ENCODE measurements around the gene RGR.

The RGR gene

GRCh38 chr10:84244651-84245270 is at the start of gene RGR:
RGR (plus strand) TSS chr10:84245053; CDS start chr10:84245091, 38 bp downstream.
- in situ Hi-C loops (cut with MboI; ENCODE audit: low sequenced_read_pairs) = no loop called here

GRCh38 chr10:84196083-84196482 is 48.8 kb upstream of the RGR start:
- in situ Hi-C loops (cut with MboI; ENCODE audit: low sequenced_read_pairs) = no loop called here

- in situ Hi-C loops (cut with MboI; ENCODE audit: low sequenced_read_pairs) = no loop called here
These were observed 47.9 kb upstream of the RGR start for GRCh38 chr10:84196941-84197340.

- in situ Hi-C loops (cut with MboI; ENCODE audit: low sequenced_read_pairs) = no loop called here
These were observed 47.2 kb upstream of the RGR start for GRCh38 chr10:84197643-84198042.

- in situ Hi-C loops (cut with MboI; ENCODE audit: low sequenced_read_pairs) = no loop called here
These were observed 46.5 kb upstream of the RGR start for GRCh38 chr10:84198206-84198915.

- in situ Hi-C loops (cut with MboI; ENCODE audit: low sequenced_read_pairs) = loop anchor here (10.0 kb wide), 1 partner anchor 56 kb away; no protein-coding TSS in a partner anchor
These were observed 44.2 kb upstream of the RGR start for GRCh38 chr10:84200537-84201243.

GRCh38 chr10:84201244-84201606 is 43.6 kb upstream of the RGR start:
- in situ Hi-C loops (cut with MboI; ENCODE audit: low sequenced_read_pairs) = loop anchor here (10.0 kb wide), 1 partner anchor 56 kb away; no protein-coding TSS in a partner anchor

GRCh38 chr10:84201682-84202081 is 43.2 kb upstream of the RGR start:
- in situ Hi-C loops (cut with MboI; ENCODE audit: low sequenced_read_pairs) = loop anchor here (10.0 kb wide), 1 partner anchor 57 kb away; no protein-coding TSS in a partner anchor

GRCh38 chr10:84202349-84202748 is 42.5 kb upstream of the RGR start:
- in situ Hi-C loops (cut with MboI; ENCODE audit: low sequenced_read_pairs) = loop anchor here (10.0 kb wide), 1 partner anchor 58 kb away; no protein-coding TSS in a partner anchor

GRCh38 chr10:84204122-84204521 is 40.7 kb upstream of the RGR start:
- in situ Hi-C loops (cut with MboI; ENCODE audit: low sequenced_read_pairs) = loop anchor here (10.0 kb wide), 1 partner anchor 59 kb away; no protein-coding TSS in a partner anchor

- in situ Hi-C loops (cut with MboI; ENCODE audit: low sequenced_read_pairs) = loop anchor here (10.0 kb wide), 1 partner anchor 60 kb away; no protein-coding TSS in a partner anchor
These were observed 40.2 kb upstream of the RGR start for GRCh38 chr10:84204610-84205009.

GRCh38 chr10:84205049-84205852 is 39.6 kb upstream of the RGR start:
- in situ Hi-C loops (cut with MboI; ENCODE audit: low sequenced_read_pairs) = loop anchor here (10.0 kb wide), 1 partner anchor 60 kb away; no protein-coding TSS in a partner anchor

- in situ Hi-C loops (cut with MboI; ENCODE audit: low sequenced_read_pairs) = loop anchor here (10.0 kb wide), 1 partner anchor 61 kb away; no protein-coding TSS in a partner anchor
These were observed 38.9 kb upstream of the RGR start for GRCh38 chr10:84205853-84206525.

- in situ Hi-C loops (cut with MboI; ENCODE audit: low sequenced_read_pairs) = loop anchor here (10.0 kb wide), 1 partner anchor 63 kb away; no protein-coding TSS in a partner anchor
These were observed 36.8 kb upstream of the RGR start for GRCh38 chr10:84208023-84208422.

GRCh38 chr10:84211566-84211965 is 33.3 kb upstream of the RGR start:
- in situ Hi-C loops (cut with MboI; ENCODE audit: low sequenced_read_pairs) = no loop called here

GRCh38 chr10:84212014-84212413 is 32.8 kb upstream of the RGR start:
- in situ Hi-C loops (cut with MboI; ENCODE audit: low sequenced_read_pairs) = no loop called here

GRCh38 chr10:84213076-84213475 is 31.8 kb upstream of the RGR start:
- in situ Hi-C loops (cut with MboI; ENCODE audit: low sequenced_read_pairs) = no loop called here

GRCh38 chr10:84214046-84214572 is 30.7 kb upstream of the RGR start:
- in situ Hi-C loops (cut with MboI; ENCODE audit: low sequenced_read_pairs) = no loop called here

GRCh38 chr10:84214612-84215235 is 30.1 kb upstream of the RGR start:
- in situ Hi-C loops (cut with MboI; ENCODE audit: low sequenced_read_pairs) = no loop called here
